Measurements from ENCODE around the gene NDNF. TPM values are rescaled to one million over a fixed set of nuclear protein-coding genes. Genes with fewer than 3 reads are reported as not detected.

The NDNF gene
- total RNA-seq, 2 donors from 2014 or later: 0.47 TPM; not detected in 1

GRCh38 chr4:121048165-121048564 lies 24.2 kb downstream of the NDNF start:
- ATAC-seq (no peak), DNase-seq (ENCODE audit: low spot score in 2 of 2) (no peak)
- H3K36me3 Mint-ChIP-seq: no peaks in the 10 kb centered on the region
- H3K9me3 Mint-ChIP-seq: no peaks in the 10 kb centered on the region
- no peak overlapping the region for H3K27ac Mint-ChIP-seq

GRCh38 chr4:121041307-121042090 lies 30.8 kb downstream of the NDNF start:
- DNase-seq (ENCODE audit: low spot score in 2 of 2) (peak; percentile 39 to 57), ATAC-seq (peak; percentile 100)
- H3K27ac Mint-ChIP-seq: no peak overlapping the region
- no peaks in the 10 kb centered on the region for H3K36me3 Mint-ChIP-seq
- H3K9me3 Mint-ChIP-seq: no peaks in the 10 kb centered on the region

- no peak for DNase-seq (ENCODE audit: low spot score in 2 of 2)
- no peaks in the 10 kb centered on the region for H3K9me3 Mint-ChIP-seq
- ATAC-seq: no peak
- H3K36me3 Mint-ChIP-seq: no peaks in the 10 kb centered on the region
- no peak overlapping the region for H3K27ac Mint-ChIP-seq
Observed at GRCh38 chr4:121034017-121034416, 38.3 kb downstream of the NDNF start.

- ATAC-seq (no peak), DNase-seq (ENCODE audit: low spot score in 2 of 2) (no peak)
- no peaks in the 10 kb centered on the region for H3K36me3 Mint-ChIP-seq
- H3K9me3 Mint-ChIP-seq: no peaks in the 10 kb centered on the region
- no peak overlapping the region for H3K27ac Mint-ChIP-seq
Observed at GRCh38 chr4:121030711-121031110, 41.6 kb downstream of the NDNF start.

- DNase-seq (ENCODE audit: low spot score in 2 of 2) (no peak), ATAC-seq (no peak)
- no peaks in the 10 kb centered on the region for H3K9me3 Mint-ChIP-seq
- no peaks in the 10 kb centered on the region for H3K36me3 Mint-ChIP-seq
- H3K27ac Mint-ChIP-seq: no peak overlapping the region
Observed at GRCh38 chr4:121030131-121030530, 42.2 kb downstream of the NDNF start.

GRCh38 chr4:121026034-121026433 lies 46.3 kb downstream of the NDNF start:
- H3K9me3 Mint-ChIP-seq: no peaks in the 10 kb centered on the region
- H3K36me3 Mint-ChIP-seq: no peaks in the 10 kb centered on the region
- H3K27ac Mint-ChIP-seq: no peak overlapping the region
- DNase-seq (ENCODE audit: low spot score in 2 of 2) (no peak), ATAC-seq (no peak)

- Mint-ChIP-seq H3K9me3 (no peaks in the 10 kb centered on the region), H3K36me3 (no peaks in the 10 kb centered on the region), H3K27ac (no peak overlapping the region)
- ATAC-seq: no peak
- no peak for DNase-seq (ENCODE audit: low spot score in 2 of 2)
Observed at GRCh38 chr4:121025540-121025939, 46.8 kb downstream of the NDNF start.

GRCh38 chr4:121018543-121018942 lies 53.8 kb downstream of the NDNF start:
- Mint-ChIP-seq H3K27ac (no peak overlapping the region), H3K36me3 (no peaks in the 10 kb centered on the region), H3K9me3 (peaks cover 0 to 8% of the 10 kb centered on the region in 2 donors)
- ATAC-seq (no peak), DNase-seq (ENCODE audit: low spot score in 2 of 2) (no peak)

- no peak for DNase-seq (ENCODE audit: low spot score in 2 of 2)
- ATAC-seq: no peak
- Mint-ChIP-seq H3K36me3 (no peaks in the 10 kb centered on the region), H3K9me3 (peaks cover 0 to 8% of the 10 kb centered on the region in 2 donors), H3K27ac (no peak overlapping the region)
Observed at GRCh38 chr4:121016611-121017010, 55.7 kb downstream of the NDNF start.

GRCh38 chr4:121015421-121015820 lies 56.9 kb downstream of the NDNF start:
- DNase-seq (ENCODE audit: low spot score in 2 of 2): no peak
- no peak for ATAC-seq
- H3K27ac Mint-ChIP-seq: no peak overlapping the region
- H3K9me3 Mint-ChIP-seq: peaks cover 0 to 8% of the 10 kb centered on the region in 2 donors
- H3K36me3 Mint-ChIP-seq: no peaks in the 10 kb centered on the region

- H3K36me3 Mint-ChIP-seq: no peaks in the 10 kb centered on the region
- DNase-seq (ENCODE audit: low spot score in 2 of 2) (no peak), ATAC-seq (no peak)
- peaks cover 0 to 8% of the 10 kb centered on the region in 2 donors for H3K9me3 Mint-ChIP-seq
- H3K27ac Mint-ChIP-seq: no peak overlapping the region
Observed at GRCh38 chr4:121014544-121014943, 57.8 kb downstream of the NDNF start.

- no peak for DNase-seq (ENCODE audit: low spot score in 2 of 2)
- ATAC-seq: no peak
- peaks cover 0 to 4% of the 10 kb centered on the region in 2 donors for H3K9me3 Mint-ChIP-seq
- H3K27ac Mint-ChIP-seq: no peak overlapping the region
- no peaks in the 10 kb centered on the region for H3K36me3 Mint-ChIP-seq
Observed at GRCh38 chr4:121011780-121012340, 60.5 kb downstream of the NDNF start.

GRCh38 chr4:121011138-121011537 lies 61.2 kb downstream of the NDNF start:
- DNase-seq (ENCODE audit: low spot score in 2 of 2) (no peak), ATAC-seq (no peak)
- H3K27ac Mint-ChIP-seq: no peak overlapping the region
- H3K36me3 Mint-ChIP-seq: no peaks in the 10 kb centered on the region
- peaks cover 0 to 4% of the 10 kb centered on the region in 2 donors for H3K9me3 Mint-ChIP-seq

- Mint-ChIP-seq H3K27ac (no peak overlapping the region), H3K9me3 (peaks cover 0 to 4% of the 10 kb centered on the region in 2 donors), H3K36me3 (no peaks in the 10 kb centered on the region)
- no peak for DNase-seq (ENCODE audit: low spot score in 2 of 2)
- no peak for ATAC-seq
Observed at GRCh38 chr4:121009578-121010478, 62.5 kb downstream of the NDNF start.

GRCh38 chr4:121007660-121008059 lies 64.7 kb downstream of the NDNF start:
- H3K27ac Mint-ChIP-seq: no peak overlapping the region
- peaks cover 0 to 5% of the 10 kb centered on the region in 2 donors for H3K36me3 Mint-ChIP-seq
- ATAC-seq (no peak), DNase-seq (ENCODE audit: low spot score in 2 of 2) (no peak)
- H3K9me3 Mint-ChIP-seq: peaks cover 0 to 3% of the 10 kb centered on the region in 2 donors

- no peak overlapping the region for H3K27ac Mint-ChIP-seq
- H3K9me3 Mint-ChIP-seq: peaks cover 0 to 3% of the 10 kb centered on the region in 2 donors
- H3K36me3 Mint-ChIP-seq: peaks cover 5 to 16% of the 10 kb centered on the region in 2 donors
- DNase-seq (ENCODE audit: low spot score in 2 of 2) (no peak), ATAC-seq (no peak)
Observed at GRCh38 chr4:121003863-121004262, 68.5 kb downstream of the NDNF start.

All from activated naive CD4-positive, alpha-beta T cell treated with anti-CD3 and anti-CD28 coated beads, Interleukin-2, amount 50 U/mL, for 72 hours (primary cell).